Measurements from ENCODE around the gene SENP1. TPM values are rescaled to one million over a fixed set of nuclear protein-coding genes. Genes with fewer than 3 reads are reported as not detected.

The SENP1 gene
- total RNA-seq, 1 donor from 2014 or later = 24.2 TPM

DNA sequence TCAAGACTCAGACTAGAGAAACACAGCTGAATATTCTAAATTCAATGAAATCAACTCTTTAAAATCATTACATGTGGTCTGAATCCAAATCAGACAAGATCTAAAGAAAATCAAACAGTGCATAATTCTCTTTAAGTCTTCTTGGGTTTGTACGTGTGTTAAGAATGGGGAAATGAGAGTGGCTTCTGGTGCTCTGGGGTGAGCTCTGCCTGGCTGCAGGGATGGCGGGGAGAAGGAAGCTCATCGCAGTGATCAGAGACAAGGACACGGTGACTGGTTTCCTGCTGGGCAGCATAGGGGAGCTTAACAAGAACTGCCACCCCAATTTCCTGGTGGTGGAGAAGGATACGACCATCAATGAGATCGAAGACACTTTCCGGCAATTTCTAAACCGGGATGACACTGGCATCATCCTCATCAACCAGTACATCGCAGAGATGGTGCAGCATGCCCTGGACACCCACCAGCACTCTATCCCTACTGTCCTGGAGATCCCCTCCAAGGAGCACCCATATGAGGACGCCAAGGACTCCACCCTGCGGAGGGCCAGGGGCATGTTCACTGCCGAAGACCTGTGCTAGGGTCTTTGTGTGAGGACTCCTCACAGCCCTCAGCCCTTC is 20.9 kb downstream of the SENP1 start:
- no peak overlapping the region for H3K4me3 Mint-ChIP-seq (ENCODE audit: unreplicated experiment)
- H3K4me1 Mint-ChIP-seq (ENCODE audit: low read depth, unreplicated experiment) = no peaks in the 10 kb centered on the region
- no peaks in the 10 kb centered on the region for H3K27me3 Mint-ChIP-seq (ENCODE audit: unreplicated experiment)
- TF ChIP-seq, protein P1, sequence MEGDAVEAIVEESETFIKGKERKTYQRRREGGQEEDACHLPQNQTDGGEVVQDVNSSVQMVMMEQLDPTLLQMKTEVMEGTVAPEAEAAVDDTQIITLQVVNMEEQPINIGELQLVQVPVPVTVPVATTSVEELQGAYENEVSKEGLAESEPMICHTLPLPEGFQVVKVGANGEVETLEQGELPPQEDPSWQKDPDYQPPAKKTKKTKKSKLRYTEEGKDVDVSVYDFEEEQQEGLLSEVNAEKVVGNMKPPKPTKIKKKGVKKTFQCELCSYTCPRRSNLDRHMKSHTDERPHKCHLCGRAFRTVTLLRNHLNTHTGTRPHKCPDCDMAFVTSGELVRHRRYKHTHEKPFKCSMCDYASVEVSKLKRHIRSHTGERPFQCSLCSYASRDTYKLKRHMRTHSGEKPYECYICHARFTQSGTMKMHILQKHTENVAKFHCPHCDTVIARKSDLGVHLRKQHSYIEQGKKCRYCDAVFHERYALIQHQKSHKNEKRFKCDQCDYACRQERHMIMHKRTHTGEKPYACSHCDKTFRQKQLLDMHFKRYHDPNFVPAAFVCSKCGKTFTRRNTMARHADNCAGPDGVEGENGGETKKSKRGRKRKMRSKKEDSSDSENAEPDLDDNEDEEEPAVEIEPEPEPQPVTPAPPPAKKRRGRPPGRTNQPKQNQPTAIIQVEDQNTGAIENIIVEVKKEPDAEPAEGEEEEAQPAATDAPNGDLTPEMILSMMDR (IDR thresholded peaks at IDR 0.05; ENCODE audit: partially characterized antibody, unreplicated experiment) = no peak
- H3K36me3 Mint-ChIP-seq (ENCODE audit: unreplicated experiment) = no peaks in the 10 kb centered on the region
- no peak overlapping the region for H3K27ac Mint-ChIP-seq (ENCODE audit: unreplicated experiment)
- H3K9me3 Mint-ChIP-seq (ENCODE audit: unreplicated experiment) = no peaks in the 10 kb centered on the region
- DNase-seq = no peak

DNA sequence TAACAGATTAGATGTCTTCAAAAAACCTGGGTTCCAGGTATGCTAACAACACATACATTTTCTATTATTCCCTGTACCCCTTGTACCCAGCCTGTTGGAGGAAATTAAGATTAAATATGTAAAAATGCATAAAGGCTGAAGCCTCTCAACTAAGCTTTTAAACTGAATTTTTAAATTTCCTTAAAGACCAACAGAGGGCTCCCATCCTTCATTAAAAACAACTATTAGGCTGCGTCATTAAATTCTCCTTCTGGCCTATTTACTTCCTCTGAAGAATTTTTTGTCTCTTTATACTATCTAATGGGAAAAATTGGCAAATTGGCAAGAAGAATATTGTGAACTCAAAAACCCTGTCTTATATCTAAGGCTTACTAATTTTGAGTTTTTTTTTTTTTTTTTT is 21.8 kb downstream of the SENP1 start:
- TF ChIP-seq, protein P1 (IDR thresholded peaks at IDR 0.05; ENCODE audit: partially characterized antibody, unreplicated experiment) = no peak
- no peak for DNase-seq
- no peaks in the 10 kb centered on the region for H3K4me1 Mint-ChIP-seq (ENCODE audit: low read depth, unreplicated experiment)
- H3K27me3 Mint-ChIP-seq (ENCODE audit: unreplicated experiment) = no peaks in the 10 kb centered on the region
- H3K4me3 Mint-ChIP-seq (ENCODE audit: unreplicated experiment) = no peak overlapping the region
- no peaks in the 10 kb centered on the region for H3K9me3 Mint-ChIP-seq (ENCODE audit: unreplicated experiment)
- no peaks in the 10 kb centered on the region for H3K36me3 Mint-ChIP-seq (ENCODE audit: unreplicated experiment)
- no peak overlapping the region for H3K27ac Mint-ChIP-seq (ENCODE audit: unreplicated experiment)

DNA sequence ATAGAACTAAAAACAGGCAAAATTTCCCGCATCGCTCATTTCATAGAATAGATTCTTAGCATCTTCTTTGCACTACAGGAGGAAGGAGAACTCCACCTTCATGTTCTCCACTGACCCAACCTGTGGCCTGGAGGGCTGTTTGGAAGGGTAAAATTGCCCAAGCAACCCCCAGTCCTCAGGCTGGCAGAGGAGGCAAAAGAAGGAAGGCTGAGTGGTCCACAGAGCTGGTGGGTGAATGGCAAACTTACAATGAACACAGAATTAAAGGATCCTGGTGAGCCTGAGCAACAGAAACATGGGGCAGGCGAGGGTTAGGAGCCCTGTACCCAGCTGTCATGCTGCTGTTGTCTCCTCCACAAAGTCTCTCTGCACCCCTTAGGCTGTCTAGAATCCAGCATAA is 25.1 kb downstream of the SENP1 start:
- Mint-ChIP-seq H3K36me3 (ENCODE audit: unreplicated experiment) (peaks cover 5% of the 10 kb centered on the region), H3K27ac (ENCODE audit: unreplicated experiment) (no peak overlapping the region)

DNA sequence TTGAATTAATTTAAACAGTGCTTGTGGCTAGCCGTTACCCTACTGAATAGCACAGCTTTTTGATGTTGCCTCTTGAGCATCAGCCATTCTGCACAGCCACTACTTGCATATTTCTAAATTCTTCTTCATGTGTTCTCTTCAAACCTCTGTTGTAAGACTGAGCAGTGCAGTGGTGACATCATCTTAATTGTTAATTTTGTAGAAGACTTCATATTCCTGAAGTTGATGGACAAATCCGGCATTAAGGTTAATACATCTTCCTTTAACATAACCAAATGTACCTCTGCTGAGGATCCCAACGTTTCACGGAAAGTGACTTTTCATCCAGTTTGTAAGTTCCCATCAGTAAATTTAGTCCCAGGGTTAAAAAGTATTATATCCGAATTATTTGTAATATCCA is 25.6 kb downstream of the SENP1 start:
- DNase-seq = no peak
- peaks cover 1% of the 10 kb centered on the region for H3K27me3 Mint-ChIP-seq (ENCODE audit: unreplicated experiment)
- peaks cover 5% of the 10 kb centered on the region for H3K36me3 Mint-ChIP-seq (ENCODE audit: unreplicated experiment)
- H3K4me1 Mint-ChIP-seq (ENCODE audit: low read depth, unreplicated experiment) = no peaks in the 10 kb centered on the region
- no peak overlapping the region for H3K27ac Mint-ChIP-seq (ENCODE audit: unreplicated experiment)
- H3K9me3 Mint-ChIP-seq (ENCODE audit: unreplicated experiment) = peaks cover 1% of the 10 kb centered on the region
- no peak overlapping the region for H3K4me3 Mint-ChIP-seq (ENCODE audit: unreplicated experiment)
- TF ChIP-seq, protein P1 (IDR thresholded peaks at IDR 0.05; ENCODE audit: partially characterized antibody, unreplicated experiment) = no peak

More for the DNA sequence above, 25.1 kb downstream of the SENP1 start:
- Mint-ChIP-seq H3K9me3 (ENCODE audit: unreplicated experiment) (peaks cover 1% of the 10 kb centered on the region), H3K27me3 (ENCODE audit: unreplicated experiment) (peaks cover 1% of the 10 kb centered on the region), H3K4me1 (ENCODE audit: low read depth, unreplicated experiment) (no peaks in the 10 kb centered on the region), H3K4me3 (ENCODE audit: unreplicated experiment) (no peak overlapping the region)
- no peak for DNase-seq
- TF ChIP-seq, protein P1 (IDR thresholded peaks at IDR 0.05; ENCODE audit: partially characterized antibody, unreplicated experiment) = no peak

DNA sequence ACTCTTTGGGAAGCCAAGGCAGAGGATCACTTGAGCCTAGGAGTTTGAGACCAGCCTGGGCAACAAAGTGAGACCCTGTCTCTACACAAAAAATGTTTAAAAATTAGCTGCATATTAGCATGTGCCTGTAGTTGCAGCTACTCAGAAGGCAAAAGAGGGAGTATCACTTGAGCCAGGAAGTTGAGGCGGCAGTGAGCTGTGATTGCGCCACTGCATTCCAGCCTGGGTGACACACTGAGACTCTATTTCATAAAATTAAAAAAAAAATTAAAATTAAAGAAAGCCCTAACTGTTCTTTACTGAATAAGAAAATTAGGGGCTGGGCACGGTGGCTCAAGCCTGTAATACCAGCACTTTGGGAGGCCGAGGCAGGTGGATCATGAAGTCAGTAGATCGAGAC is 27.0 kb downstream of the SENP1 start:
- H3K4me1 Mint-ChIP-seq (ENCODE audit: low read depth, unreplicated experiment) = no peaks in the 10 kb centered on the region
- TF ChIP-seq, protein P1 (IDR thresholded peaks at IDR 0.05; ENCODE audit: partially characterized antibody, unreplicated experiment) = no peak
- peaks cover 1% of the 10 kb centered on the region for H3K9me3 Mint-ChIP-seq (ENCODE audit: unreplicated experiment)
- peaks cover 5% of the 10 kb centered on the region for H3K36me3 Mint-ChIP-seq (ENCODE audit: unreplicated experiment)
- no peak overlapping the region for H3K4me3 Mint-ChIP-seq (ENCODE audit: unreplicated experiment)
- H3K27ac Mint-ChIP-seq (ENCODE audit: unreplicated experiment) = no peak overlapping the region
- H3K27me3 Mint-ChIP-seq (ENCODE audit: unreplicated experiment) = peaks cover 1% of the 10 kb centered on the region
- DNase-seq = no peak
